ENCODE measurements around the gene DUOXA2. TPM values are rescaled to one million over a fixed set of nuclear protein-coding genes. Genes with fewer than 3 reads are reported as not detected.
A peak's percentile ranks its signal among the peaks of the same experiment; 100 is the strongest.
"Not testable (repeated sequence)": the region's sequence is repeated elsewhere in the genome, so short reads cannot be mapped to it uniquely, and the experiment has no call there.

Gene DUOXA2
- total RNA-seq = not detected

DNA sequence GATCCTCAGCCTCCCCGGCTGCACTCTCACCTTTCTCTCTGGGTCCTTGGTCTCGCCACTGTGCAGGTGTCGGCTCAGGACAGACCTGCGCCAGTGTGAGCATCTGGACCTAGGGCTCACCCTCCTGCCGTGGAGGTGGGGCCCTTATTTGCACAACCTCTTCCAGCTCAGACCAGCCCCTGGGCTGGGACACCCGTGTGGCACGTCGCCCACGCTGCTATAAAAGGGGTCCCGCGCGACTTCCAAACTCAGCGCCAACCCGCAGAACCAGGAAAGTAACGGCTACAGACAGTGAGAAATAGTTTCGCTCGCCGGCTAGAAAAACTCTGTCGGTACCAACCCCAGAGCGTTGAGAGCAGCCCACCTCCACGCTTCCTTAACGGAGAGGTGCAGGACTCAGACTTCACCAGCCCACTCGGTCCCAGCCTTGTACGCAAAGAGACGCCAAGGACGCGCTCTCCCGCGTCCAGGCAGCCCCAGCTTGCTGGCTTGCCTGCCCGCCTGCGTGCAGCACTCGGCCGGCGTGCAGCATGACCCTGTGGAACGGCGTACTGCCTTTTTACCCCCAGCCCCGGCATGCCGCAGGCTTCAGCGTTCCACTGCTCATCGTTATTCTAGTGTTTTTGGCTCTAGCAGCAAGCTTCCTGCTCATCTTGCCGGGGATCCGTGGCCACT is at the start of gene DUOXA2, which contains the start of gene DUOX2:
Gene DUOXA2 (plus strand): TSS at position 251 of the 675 bp plus-strand sequence. CDS start 280 bp downstream, at position 531.
Gene DUOX2 (minus strand): TSS at position 97 of the 675 bp plus-strand sequence. CDS start 761 bp downstream, outside the sequence.
- ChIA-PET POLR2A (no interaction called here), CTCF (interaction anchor here (0.9 to 3.7 kb wide), 2 partner anchors 11 to 49 kb away, joined by 3 to 36 read pairs; no protein-coding TSS in a partner anchor)
- Mint-ChIP-seq H3K27ac (no peak within 1 kb of the TSS), H3K36me3 (ENCODE audit: low read depth) (no peaks in the 10 kb centered on the region), H3K9me3 (ENCODE audit: low read depth) (no peaks in the 10 kb centered on the region), H3K4me3 (no peak within 1 kb of the TSS), H3K27me3 (peaks cover 70% of the 10 kb centered on the region), H3K4me1 (peaks cover 41% of the 10 kb centered on the region)
- DNase-seq (peak; percentile 24), ATAC-seq (no peak)
- intact Hi-C loops (cut with DNase I, micrococcal nuclease) = no loop called here

DNA sequence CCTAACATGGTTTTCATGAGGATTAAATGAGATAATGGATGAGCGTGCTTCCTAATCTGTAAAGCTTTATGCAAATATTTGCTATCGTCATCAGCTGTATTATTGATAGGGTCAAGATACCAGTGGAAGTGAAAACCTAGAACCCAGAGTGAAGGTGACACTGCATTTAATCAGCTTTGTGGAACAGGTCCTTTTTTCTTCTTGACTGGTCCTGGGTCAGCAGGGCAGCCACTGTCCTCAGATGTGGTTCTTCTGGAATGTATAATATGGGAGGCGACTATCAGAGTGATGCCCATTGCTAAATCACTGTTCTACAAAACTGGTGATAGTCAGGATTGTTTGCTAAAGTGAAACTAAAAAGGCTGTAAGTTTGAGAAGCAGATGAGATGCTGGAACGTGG is 49.7 kb upstream of the DUOXA2 start:
- Mint-ChIP-seq H3K27ac (no peak overlapping the region), H3K27me3 (no peaks in the 10 kb centered on the region)

DNA sequence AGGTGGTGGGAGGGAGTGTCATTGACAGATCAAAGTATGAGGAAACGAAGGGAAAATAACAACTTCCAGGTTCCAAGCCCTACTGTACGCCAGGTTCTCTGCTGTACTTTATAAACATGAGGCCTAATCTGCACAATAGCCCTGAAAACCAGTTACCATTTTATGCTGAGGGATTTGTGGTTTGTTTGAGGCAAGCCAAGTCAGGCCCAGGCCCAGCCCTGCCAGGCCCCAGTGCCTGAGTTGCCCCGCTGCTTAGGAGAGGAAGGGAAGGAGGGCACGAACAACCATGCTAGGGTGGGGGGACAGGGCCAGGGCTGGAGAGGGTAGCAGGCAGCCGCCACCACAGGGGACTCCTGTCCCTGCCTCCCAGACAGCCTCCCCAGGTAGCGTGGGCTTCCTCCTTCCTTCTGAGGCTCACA is 44.2 kb upstream of the DUOXA2 start:
- H3K9me3 Mint-ChIP-seq (ENCODE audit: low read depth); H3K27me3 Mint-ChIP-seq; H3K4me1 Mint-ChIP-seq; H3K4me3 Mint-ChIP-seq; intact Hi-C loops (cut with DNase I, micrococcal nuclease); POLR2A ChIA-PET; DNase-seq: not testable (repeated sequence)
- peak; percentile 36 for ATAC-seq
- Mint-ChIP-seq H3K27ac (peak overlapping the region; percentile 37), H3K36me3 (ENCODE audit: low read depth) (peaks cover 24% of the 10 kb centered on the region)
- CTCF ChIA-PET = interaction anchor here (0.7 kb wide), 1 partner anchor 270 kb away, joined by 3 read pairs; no protein-coding TSS in a partner anchor

More for the DNA sequence above, 49.7 kb upstream of the DUOXA2 start:
- DNase-seq (no peak), ATAC-seq (no peak)
- intact Hi-C loops (cut with DNase I, micrococcal nuclease) = no loop called here
- H3K4me1 Mint-ChIP-seq = peaks cover 12% of the 10 kb centered on the region
- ChIA-PET CTCF (no interaction called here), POLR2A (no interaction called here)
- no peaks in the 10 kb centered on the region for H3K9me3 Mint-ChIP-seq (ENCODE audit: low read depth)
- peaks cover 27% of the 10 kb centered on the region for H3K36me3 Mint-ChIP-seq (ENCODE audit: low read depth)
- H3K4me3 Mint-ChIP-seq = no peak overlapping the region

DNA sequence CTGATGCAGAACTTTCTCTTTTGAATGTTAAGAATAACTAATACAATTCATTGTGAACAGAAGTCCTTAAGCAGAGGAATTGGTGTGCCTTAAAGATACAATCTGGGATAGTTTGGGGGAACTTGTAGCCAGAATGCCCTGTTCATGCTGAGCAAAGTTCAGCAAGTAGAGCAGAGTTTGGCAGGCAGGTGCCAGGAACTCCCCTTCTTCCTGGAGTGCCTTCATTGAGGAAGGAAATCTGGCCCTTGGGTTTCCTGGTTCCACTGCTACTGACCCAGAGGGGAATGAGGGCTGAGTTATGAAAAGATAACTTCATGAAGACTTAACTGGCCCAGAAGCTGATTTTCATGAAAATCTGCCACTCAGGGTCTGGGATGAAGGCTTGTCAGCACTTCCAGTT is 40.5 kb upstream of the DUOXA2 start:
- H3K4me3 Mint-ChIP-seq; CTCF ChIA-PET; H3K4me1 Mint-ChIP-seq; H3K9me3 Mint-ChIP-seq (ENCODE audit: low read depth); intact Hi-C loops (cut with DNase I, micrococcal nuclease); POLR2A ChIA-PET; ATAC-seq; H3K27me3 Mint-ChIP-seq; H3K27ac Mint-ChIP-seq; DNase-seq: not testable (repeated sequence)
- H3K36me3 Mint-ChIP-seq (ENCODE audit: low read depth) = peaks cover 12% of the 10 kb centered on the region

DNA sequence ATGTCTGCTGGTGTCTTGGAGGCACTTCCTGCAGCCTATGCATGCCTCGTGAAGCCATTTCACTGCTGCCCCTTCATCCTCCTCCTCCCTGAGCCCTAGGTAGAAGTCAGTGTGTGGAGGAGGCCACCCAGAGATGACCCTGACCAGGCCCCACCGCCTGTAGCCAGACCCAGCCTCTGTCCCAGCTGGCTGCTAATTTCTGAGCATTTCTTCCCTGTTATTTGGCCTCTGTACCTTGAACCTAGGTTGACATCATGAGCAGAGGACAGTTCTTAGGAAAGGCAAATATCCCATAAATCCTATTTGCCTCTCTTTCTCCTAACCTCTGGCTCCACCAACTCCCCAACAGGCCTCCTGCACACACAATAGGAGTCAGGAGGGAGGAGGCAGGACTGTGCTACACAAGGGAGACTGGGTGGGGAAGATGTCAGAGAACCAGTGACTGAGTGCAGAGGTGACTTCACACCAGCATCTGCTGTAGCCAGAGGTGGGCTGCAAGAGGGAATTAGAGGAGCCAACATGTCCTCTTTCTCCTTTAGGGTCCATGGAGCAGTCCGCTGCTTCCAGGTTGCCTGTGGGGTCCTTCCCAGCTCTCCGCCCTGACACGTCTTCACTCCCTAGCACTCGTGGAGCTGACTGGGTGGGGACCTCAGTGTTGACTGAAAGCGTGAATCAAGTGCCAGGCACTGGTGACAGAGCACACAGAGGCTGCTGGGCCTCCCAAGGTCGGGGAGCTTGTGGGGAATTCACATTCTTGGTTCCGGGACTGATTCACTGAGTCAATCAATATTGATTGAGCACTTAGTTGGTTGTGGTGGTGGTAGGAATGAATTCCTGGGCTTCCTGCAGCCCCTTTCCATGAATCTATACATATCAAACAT is 38.4 kb upstream of the DUOXA2 start:
- H3K9me3 Mint-ChIP-seq (ENCODE audit: low read depth); H3K36me3 Mint-ChIP-seq (ENCODE audit: low read depth); H3K4me3 Mint-ChIP-seq; H3K4me1 Mint-ChIP-seq; DNase-seq; H3K27ac Mint-ChIP-seq; POLR2A ChIA-PET; ATAC-seq; H3K27me3 Mint-ChIP-seq; intact Hi-C loops (cut with DNase I, micrococcal nuclease); CTCF ChIA-PET: not testable (repeated sequence)

DNA sequence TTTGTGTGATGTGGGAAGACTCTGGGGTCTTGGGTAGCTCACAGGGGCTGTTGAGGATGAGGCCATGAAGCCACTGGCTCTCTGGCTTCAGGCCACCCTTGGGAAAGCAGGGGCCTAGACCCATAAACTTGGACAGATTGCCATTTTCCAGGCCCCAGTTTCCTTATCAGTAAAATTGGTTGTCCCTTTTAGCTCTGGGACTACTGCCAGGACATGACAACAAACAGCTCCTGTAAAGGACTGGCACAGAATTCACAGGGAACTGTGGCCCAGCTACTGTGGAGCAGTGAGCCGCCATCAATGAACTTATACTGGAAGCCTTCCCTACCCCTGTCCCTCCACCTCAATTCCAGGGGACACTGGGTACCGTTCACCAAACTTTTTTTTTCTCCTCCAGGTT is 36.7 kb upstream of the DUOXA2 start:
- H3K9me3 Mint-ChIP-seq (ENCODE audit: low read depth); DNase-seq; H3K4me1 Mint-ChIP-seq; H3K27me3 Mint-ChIP-seq; ATAC-seq; intact Hi-C loops (cut with DNase I, micrococcal nuclease); H3K36me3 Mint-ChIP-seq (ENCODE audit: low read depth); H3K4me3 Mint-ChIP-seq; H3K27ac Mint-ChIP-seq; CTCF ChIA-PET; POLR2A ChIA-PET: not testable (repeated sequence)

DNA sequence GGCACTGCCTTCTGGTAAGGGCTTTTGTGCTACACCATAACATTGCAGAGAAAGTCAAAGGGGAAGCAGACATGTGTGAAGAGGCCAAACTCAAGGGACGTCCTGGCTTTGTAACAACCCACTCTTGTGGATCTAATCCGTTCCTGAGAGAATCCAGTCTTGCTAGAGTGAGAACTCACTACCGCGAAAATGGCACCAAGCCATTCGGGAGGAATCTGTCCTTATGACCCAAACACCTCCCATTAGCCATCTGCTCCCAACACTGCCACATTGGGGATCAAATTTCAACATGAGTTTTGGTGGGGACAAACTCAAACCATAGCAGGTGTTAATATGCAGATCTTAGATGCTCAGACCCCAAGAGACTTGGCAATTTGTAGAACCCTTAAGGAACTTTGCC is 34.9 kb upstream of the DUOXA2 start:
- H3K27me3 Mint-ChIP-seq; POLR2A ChIA-PET; DNase-seq; H3K9me3 Mint-ChIP-seq (ENCODE audit: low read depth); ATAC-seq; H3K36me3 Mint-ChIP-seq (ENCODE audit: low read depth); CTCF ChIA-PET; H3K4me1 Mint-ChIP-seq; intact Hi-C loops (cut with DNase I, micrococcal nuclease); H3K27ac Mint-ChIP-seq; H3K4me3 Mint-ChIP-seq: not testable (repeated sequence)

DNA sequence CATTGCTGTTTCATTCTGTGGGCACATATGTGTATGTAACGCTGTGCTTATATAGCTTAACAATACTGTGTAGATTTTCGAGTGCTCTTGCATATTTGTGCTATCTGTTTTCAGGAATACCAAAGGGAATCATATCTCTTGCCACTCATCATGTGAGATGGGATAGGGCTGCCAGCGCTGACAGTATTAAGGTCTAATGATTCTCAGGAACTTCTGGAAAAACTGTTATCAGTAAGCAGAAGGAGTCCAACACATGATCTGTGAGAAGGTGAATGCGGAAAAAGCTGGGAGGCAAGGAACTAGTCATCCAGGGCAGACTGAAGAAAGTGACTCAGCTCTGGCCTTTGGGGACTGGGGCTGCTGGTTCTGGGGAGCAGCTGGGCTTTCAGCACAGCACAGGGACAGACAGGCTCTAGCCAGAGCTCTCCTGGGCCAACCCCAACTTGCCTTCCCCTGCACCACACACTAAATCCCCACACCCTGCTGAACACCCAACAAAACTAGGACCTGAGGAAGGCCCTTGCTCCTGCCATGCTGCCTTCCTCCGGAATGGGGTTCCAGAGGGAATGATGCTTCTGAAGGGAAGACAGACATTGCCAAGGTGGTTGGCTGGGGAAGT is 34.4 kb upstream of the DUOXA2 start:
- H3K9me3 Mint-ChIP-seq (ENCODE audit: low read depth); POLR2A ChIA-PET; intact Hi-C loops (cut with DNase I, micrococcal nuclease); H3K36me3 Mint-ChIP-seq (ENCODE audit: low read depth); H3K4me1 Mint-ChIP-seq; CTCF ChIA-PET; H3K27ac Mint-ChIP-seq; H3K4me3 Mint-ChIP-seq; ATAC-seq; H3K27me3 Mint-ChIP-seq; DNase-seq: not testable (repeated sequence)

DNA sequence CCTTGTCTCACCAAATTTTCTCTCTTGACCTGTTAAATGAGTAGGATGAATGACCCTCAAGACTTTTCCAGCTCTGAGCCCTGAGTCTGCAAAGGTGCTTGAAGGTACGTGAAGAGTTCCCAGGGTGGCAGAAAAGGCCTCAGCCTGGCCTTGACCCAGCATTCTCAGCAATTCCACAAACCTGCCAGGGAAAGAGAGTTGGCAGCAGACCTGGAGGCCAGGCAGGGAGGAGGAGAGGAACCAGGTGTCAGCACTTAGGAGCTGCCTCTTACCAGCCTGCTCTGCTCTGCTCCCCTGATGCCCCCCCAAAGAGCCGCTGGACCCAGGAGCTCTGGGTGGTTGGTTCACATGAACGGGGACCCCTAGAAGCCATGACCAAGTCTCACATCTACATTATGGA is 33.5 kb upstream of the DUOXA2 start:
- CTCF ChIA-PET = interaction anchor here (1.0 kb wide), 1 partner anchor 38 kb away, joined by 5 read pairs; no protein-coding TSS in a partner anchor
- H3K27ac Mint-ChIP-seq; ATAC-seq; POLR2A ChIA-PET; intact Hi-C loops (cut with DNase I, micrococcal nuclease); DNase-seq; H3K27me3 Mint-ChIP-seq; H3K4me3 Mint-ChIP-seq; H3K9me3 Mint-ChIP-seq (ENCODE audit: low read depth); H3K4me1 Mint-ChIP-seq; H3K36me3 Mint-ChIP-seq (ENCODE audit: low read depth): not testable (repeated sequence)

DNA sequence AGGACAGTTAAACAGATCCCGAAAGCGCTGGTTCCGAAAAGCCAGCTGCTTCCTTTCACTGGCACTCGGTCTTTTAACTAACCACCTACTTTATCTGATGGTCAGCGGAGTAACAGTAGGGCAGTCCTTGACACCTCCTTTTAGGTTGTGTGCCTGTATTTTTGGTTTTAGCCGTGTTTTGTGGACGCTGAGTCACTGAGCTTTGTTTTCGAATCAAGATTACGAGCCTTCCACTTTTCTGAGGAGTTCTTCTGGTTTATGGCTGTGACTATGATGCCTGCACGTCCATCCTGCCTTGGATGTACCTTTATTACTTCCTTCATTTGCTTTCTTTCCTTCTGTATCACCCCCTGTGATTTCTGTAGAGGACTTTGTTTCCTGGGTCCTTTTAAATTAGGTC is 31.7 kb upstream of the DUOXA2 start:
- H3K27ac Mint-ChIP-seq, POLR2A ChIA-PET: not testable (repeated sequence)

DNA sequence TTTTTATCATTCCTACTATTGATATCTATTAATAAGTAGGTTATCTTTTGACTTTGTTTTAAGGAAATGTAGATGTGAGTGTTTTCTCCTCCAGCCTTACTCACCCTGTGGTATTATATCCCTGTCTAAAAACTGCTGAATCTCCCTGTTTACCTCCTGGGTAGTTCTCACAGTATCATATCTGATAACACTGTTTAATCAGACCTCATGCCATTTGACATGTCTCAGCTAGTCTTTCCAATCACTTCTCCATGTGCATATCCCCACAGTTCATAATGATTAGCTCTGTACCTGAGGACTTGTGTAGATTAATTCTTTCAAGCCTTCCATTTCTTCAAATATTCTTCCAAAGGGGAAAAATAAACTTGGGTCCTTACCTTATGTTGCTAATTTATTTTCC is 30.9 kb upstream of the DUOXA2 start:
- ATAC-seq (no peak), DNase-seq (no peak)
- Mint-ChIP-seq H3K27me3 (peaks cover 13% of the 10 kb centered on the region), H3K27ac (no peak overlapping the region), H3K4me3 (no peak overlapping the region), H3K9me3 (ENCODE audit: low read depth) (no peaks in the 10 kb centered on the region), H3K4me1 (no peaks in the 10 kb centered on the region), H3K36me3 (ENCODE audit: low read depth) (no peaks in the 10 kb centered on the region)
- intact Hi-C loops (cut with DNase I, micrococcal nuclease) = no loop called here
- CTCF ChIA-PET = interaction anchor here (1.1 kb wide), 1 partner anchor 35 kb away, joined by 3 read pairs; no protein-coding TSS in a partner anchor
- POLR2A ChIA-PET = no interaction called here

More for the DNA sequence above, 31.7 kb upstream of the DUOXA2 start:
- H3K9me3 Mint-ChIP-seq (ENCODE audit: low read depth); DNase-seq; ATAC-seq; H3K4me3 Mint-ChIP-seq; H3K36me3 Mint-ChIP-seq (ENCODE audit: low read depth); H3K4me1 Mint-ChIP-seq; intact Hi-C loops (cut with DNase I, micrococcal nuclease): not testable (repeated sequence)
- CTCF ChIA-PET = interaction anchor here (1.1 kb wide), 1 partner anchor 36 kb away, joined by 3 read pairs; no protein-coding TSS in a partner anchor
- peaks cover 13% of the 10 kb centered on the region for H3K27me3 Mint-ChIP-seq

All from activated CD4-positive, alpha-beta T cell treated with anti-CD3 and anti-CD28 coated beads for 36 hours (primary cell).